ENCODE data around the gene PRKCB.

- TF ChIP-seq CTCF (IDR thresholded peaks at IDR 0.05) (no peak), EP300 (IDR thresholded peaks at IDR 0.05) (no peak)
Measured at GRCh38 chr16:24150282-24150681, 314.5 kb downstream of the PRKCB start.

Measured in upper lobe of left lung (tissue), 4 donors.